Lower leg skin (tissue), 4 donors: ENCODE data around the gene LIN37. TPM values are rescaled to one million over a fixed set of nuclear protein-coding genes. Genes with fewer than 3 reads are reported as not detected.

ENCODE experiments used
- DNase-seq, 2 donors: peaks; one replicate each; pipeline ENCODE4 v3.0.0-alpha.2; 2019; ENCODE audit warnings: low spot score in 2 of 2
- H3K4me3 ChIP-seq: fragments of 200-600 bp; sonication (generic); 2 replicates; pipeline ENCODE4 v1.5.1; 2017; ENCODE audit warnings: mild to moderate bottlenecking, low read depth; ENCODE audit not compliant: poor library complexity, severe bottlenecking
- CTCF ChIP-seq, 3 donors: fragments of 450-650 bp; IDR thresholded peaks; one replicate each; pipeline ENCODE4 v1.5.1; 2016; ENCODE audit warnings: antibody characterized with exemption in 3 of 3, mild to moderate bottlenecking in 3 of 3, moderate library complexity in 2 of 3
- POLR2A ChIP-seq, 2 donors: fragments of 450-650 bp; IDR thresholded peaks; one replicate each; pipeline ENCODE4 v1.6.1; 2016 to 2017; ENCODE audit warnings: antibody characterized with exemption in 2 of 2, mild to moderate bottlenecking in 1 of 2, moderate library complexity in 1 of 2
- WGBS, 2 donors: methylation state at CpG; one replicate each; pipeline ENCODE4 v1.1.5; 2018; 5-methylcytosine and 5-hydroxymethylcytosine counted together
- intact Hi-C: fragments of 100-400 bp; cut with DNase I; formaldehyde crosslinking; loops from one replicate; pipeline ENCODE4 v1.15.0; 2023; ENCODE audit warnings: low total_unique reads
- total RNA-seq, 4 donors: library from RNA; depleted of rRNA; stranded (reverse); fragments of >200 nt; gene quantifications; one replicate each; pipeline ENCODE4 v1.1.0, GENCODE V29; 2016

The LIN37 gene
- total RNA-seq, 4 donors from 2014 or later = 4.7 to 15.0 (median 10.3) TPM

GRCh38 chr19:35732540-35733179 lies 15.7 kb upstream of the LIN37 start:
- intact Hi-C loops = no loop called here
- no peak for TF ChIP-seq POLR2A (IDR thresholded peaks at IDR 0.05)
- TF ChIP-seq CTCF (IDR thresholded peaks at IDR 0.05) = no peak
- 93 to 95% methylated on average over 11 to 25 of the region's 25 CpGs for WGBS, 2 donors
- no peak overlapping the region for H3K4me3 ChIP-seq
- DNase-seq = no peak

- no peak for TF ChIP-seq POLR2A (IDR thresholded peaks at IDR 0.05)
- no peak for TF ChIP-seq CTCF (IDR thresholded peaks at IDR 0.05)
- DNase-seq = no peak
- no peak overlapping the region for H3K4me3 ChIP-seq
- intact Hi-C loops = no loop called here
- 86 to 91% methylated on average over 33 of the region's 35 CpGs for WGBS, 2 donors
These were observed 14.9 kb upstream of the LIN37 start for GRCh38 chr19:35733180-35734125.

- 93% methylated on average over 8 of the region's 8 CpGs for WGBS, 2 donors
- no peak for DNase-seq
- intact Hi-C loops = no loop called here
- TF ChIP-seq CTCF (IDR thresholded peaks at IDR 0.05) (no peak), POLR2A (IDR thresholded peaks at IDR 0.05) (no peak)
- H3K4me3 ChIP-seq = no peak overlapping the region
These were observed 14.1 kb upstream of the LIN37 start for GRCh38 chr19:35734273-35734672.

- 83 to 84% methylated on average over 5 of the region's 5 CpGs for WGBS, 2 donors
- no peak for DNase-seq
- no peak for TF ChIP-seq CTCF (IDR thresholded peaks at IDR 0.05)
- no peak for TF ChIP-seq POLR2A (IDR thresholded peaks at IDR 0.05)
- H3K4me3 ChIP-seq = no peak overlapping the region
- intact Hi-C loops = no loop called here
These were observed 13.5 kb upstream of the LIN37 start for GRCh38 chr19:35734889-35735288.

GRCh38 chr19:35736913-35737886 lies 11.2 kb upstream of the LIN37 start:
- H3K4me3 ChIP-seq = no peak overlapping the region
- WGBS, 2 donors = 84 to 85% methylated on average over 22 of the region's 22 CpGs
- TF ChIP-seq CTCF (IDR thresholded peaks at IDR 0.05) = no peak
- no peak for TF ChIP-seq POLR2A (IDR thresholded peaks at IDR 0.05)
- DNase-seq = no peak
- intact Hi-C loops = no loop called here
